Measurements from ENCODE around the gene RNF144A. TPM values are rescaled to one million over a fixed set of nuclear protein-coding genes. Genes with fewer than 3 reads are reported as not detected.

The RNF144A gene
- total RNA-seq, 1 donor from 2014 or later, result 0.35 TPM

GRCh38 chr2:7003895-7004294 lies 86.7 kb downstream of the RNF144A start:
- no peak for DNase-seq (ENCODE audit: low read depth)

GRCh38 chr2:7004636-7005035 lies 87.4 kb downstream of the RNF144A start:
- no peak for DNase-seq (ENCODE audit: low read depth)

- DNase-seq (ENCODE audit: low read depth), result no peak
These were observed 90.3 kb downstream of the RNF144A start for GRCh38 chr2:7007488-7007845.

GRCh38 chr2:7007846-7008741 lies 90.9 kb downstream of the RNF144A start:
- DNase-seq (ENCODE audit: low read depth), result peak; percentile 22

- no peak for DNase-seq (ENCODE audit: low read depth)
These were observed 92.1 kb downstream of the RNF144A start for GRCh38 chr2:7009207-7009911.

GRCh38 chr2:7010391-7011054 lies 93.3 kb downstream of the RNF144A start:
- DNase-seq (ENCODE audit: low read depth), result no peak

- no peak for DNase-seq (ENCODE audit: low read depth)
These were observed 94.3 kb downstream of the RNF144A start for GRCh38 chr2:7011356-7012083.

GRCh38 chr2:7012141-7012764 lies 95.0 kb downstream of the RNF144A start:
- DNase-seq (ENCODE audit: low read depth), result no peak

- DNase-seq (ENCODE audit: low read depth), result no peak
These were observed 96.4 kb downstream of the RNF144A start for GRCh38 chr2:7013471-7014160.

- DNase-seq (ENCODE audit: low read depth), result no peak
These were observed 97.0 kb downstream of the RNF144A start for GRCh38 chr2:7014174-7014640.

- DNase-seq (ENCODE audit: low read depth), result no peak
These were observed 98.1 kb downstream of the RNF144A start for GRCh38 chr2:7015007-7015950.

- no peak for DNase-seq (ENCODE audit: low read depth)
These were observed 98.9 kb downstream of the RNF144A start for GRCh38 chr2:7016148-7016547.

- DNase-seq (ENCODE audit: low read depth), result no peak
These were observed 99.5 kb downstream of the RNF144A start for GRCh38 chr2:7016601-7017211.

- DNase-seq (ENCODE audit: low read depth), result no peak
These were observed 100.6 kb downstream of the RNF144A start for GRCh38 chr2:7017671-7018281.

- DNase-seq (ENCODE audit: low read depth), result no peak
These were observed 101.1 kb downstream of the RNF144A start for GRCh38 chr2:7018282-7018701.

GRCh38 chr2:7018767-7019166 lies 101.6 kb downstream of the RNF144A start:
- no peak for DNase-seq (ENCODE audit: low read depth)

GRCh38 chr2:7019191-7019590 lies 102.0 kb downstream of the RNF144A start:
- DNase-seq (ENCODE audit: low read depth), result no peak

- no peak for DNase-seq (ENCODE audit: low read depth)
These were observed 102.8 kb downstream of the RNF144A start for GRCh38 chr2:7020059-7020458.
